Uterus (tissue), 2 donors: Measurements from ENCODE around the gene MTF1.

Experiments
- CTCF ChIP-seq, 4 experiments: fragments of 200-600 bp in 2 of 4; fragments of 450-650 bp in 2 of 4; sonication (generic) in 2 of 4; IDR thresholded peaks; one replicate each; pipeline ENCODE4 v1.5.1; 2016 to 2019; ENCODE audit warnings: antibody characterized with exemption in 4 of 4, mild to moderate bottlenecking in 2 of 4, moderate library complexity in 1 of 4
- POLR2A ChIP-seq, 2 donors: fragments of 450-650 bp; IDR thresholded peaks; one replicate each; pipeline ENCODE4 v1.6.1; 2016; ENCODE audit warnings: antibody characterized with exemption in 2 of 2, mild to moderate bottlenecking in 1 of 2, moderate library complexity in 1 of 2

- TF ChIP-seq CTCF (IDR thresholded peaks at IDR 0.05), result no peak
- no peak for TF ChIP-seq POLR2A (IDR thresholded peaks at IDR 0.05)
Observed at GRCh38 chr1:37883671-37884070, 24.3 kb upstream of the MTF1 start.
